C4-2B (cell line): ENCODE measurements around the gene RASEF.
"Not testable (repeated sequence)": the region's sequence is repeated elsewhere in the genome, so short reads cannot be mapped to it uniquely, and the experiment has no call there.

ENCODE experiments used
- CTCF ChIP-seq: fragments of 450-650 bp; conservative IDR thresholded peaks from 2 replicates; pipeline ENCODE4 v1.5.1; 2017; ENCODE audit warnings: mild to moderate bottlenecking
- ZFX ChIP-seq: fragments of 450-650 bp; IDR thresholded peaks from 2 replicates; pipeline ENCODE4 v1.6.1; 2017

GRCh38 chr9:83072498-83072897 lies 9.6 kb upstream of the RASEF start:
- TF ChIP-seq CTCF, ZFX: not testable (repeated sequence)
